ENCODE measurements around the gene CHD5. TPM values are rescaled to one million over a fixed set of nuclear protein-coding genes. Genes with fewer than 3 reads are reported as not detected.

The CHD5 gene
- polyA plus RNA-seq, 6 donors from 2014 or later, result not detected

DNA sequence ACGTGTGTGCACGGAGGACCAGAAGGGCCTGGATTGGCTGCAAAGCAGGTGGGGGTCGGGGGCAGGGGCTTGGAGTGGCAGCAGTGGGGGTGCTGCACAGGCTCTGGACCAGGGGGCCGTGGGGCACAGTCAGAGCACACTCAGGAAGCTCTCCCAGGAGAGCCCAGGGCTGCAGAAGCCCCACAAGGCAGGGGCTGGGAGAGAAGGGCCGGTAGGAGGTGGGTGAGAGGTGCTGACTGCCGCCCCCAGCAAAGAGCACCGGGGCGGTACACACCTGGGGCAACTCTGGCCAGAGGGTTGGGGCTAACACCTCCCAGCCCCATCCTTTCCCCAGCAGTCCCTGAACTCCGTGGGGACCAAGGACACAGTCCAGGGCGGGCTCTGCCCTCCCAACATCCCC lies 13.9 kb downstream of the CHD5 start:
- H3K4me3 Mint-ChIP-seq, result no peak overlapping the region
- ATAC-seq (ENCODE audit: low read depth in 2 of 2), result no peak

GRCh38 chr1:6165441-6165985 lies 14.6 kb downstream of the CHD5 start:
- H3K27ac Mint-ChIP-seq, result no peak overlapping the region
- ATAC-seq (ENCODE audit: low read depth in 2 of 2) (no peak), DNase-seq (no peak)
- peaks cover 4 to 48% (median 40%) of the 10 kb centered on the region in 3 donors for H3K27me3 Mint-ChIP-seq
- peaks cover 0 to 5% (median 3%) of the 10 kb centered on the region in 3 donors for H3K4me1 Mint-ChIP-seq
- no peaks in the 10 kb centered on the region for H3K36me3 Mint-ChIP-seq
- no peak overlapping the region for H3K4me3 Mint-ChIP-seq
- H3K9me3 Mint-ChIP-seq, result no peaks in the 10 kb centered on the region

More for the DNA sequence above, 13.9 kb downstream of the CHD5 start:
- DNase-seq, result no peak
- Mint-ChIP-seq H3K27ac (no peak overlapping the region), H3K4me1 (no peaks in the 10 kb centered on the region), H3K36me3 (no peaks in the 10 kb centered on the region), H3K27me3 (peaks cover 4 to 42% (median 35%) of the 10 kb centered on the region in 3 donors), H3K9me3 (no peaks in the 10 kb centered on the region)

GRCh38 chr1:6165027-6165426 lies 15.1 kb downstream of the CHD5 start:
- Mint-ChIP-seq H3K4me1 (peaks cover 0 to 5% (median 3%) of the 10 kb centered on the region in 3 donors), H3K27ac (no peak overlapping the region), H3K36me3 (no peaks in the 10 kb centered on the region), H3K9me3 (no peaks in the 10 kb centered on the region), H3K27me3 (peaks cover 4 to 50% (median 39%) of the 10 kb centered on the region in 3 donors), H3K4me3 (no peak overlapping the region)
- DNase-seq (no peak), ATAC-seq (ENCODE audit: low read depth in 2 of 2) (no peak)

DNA sequence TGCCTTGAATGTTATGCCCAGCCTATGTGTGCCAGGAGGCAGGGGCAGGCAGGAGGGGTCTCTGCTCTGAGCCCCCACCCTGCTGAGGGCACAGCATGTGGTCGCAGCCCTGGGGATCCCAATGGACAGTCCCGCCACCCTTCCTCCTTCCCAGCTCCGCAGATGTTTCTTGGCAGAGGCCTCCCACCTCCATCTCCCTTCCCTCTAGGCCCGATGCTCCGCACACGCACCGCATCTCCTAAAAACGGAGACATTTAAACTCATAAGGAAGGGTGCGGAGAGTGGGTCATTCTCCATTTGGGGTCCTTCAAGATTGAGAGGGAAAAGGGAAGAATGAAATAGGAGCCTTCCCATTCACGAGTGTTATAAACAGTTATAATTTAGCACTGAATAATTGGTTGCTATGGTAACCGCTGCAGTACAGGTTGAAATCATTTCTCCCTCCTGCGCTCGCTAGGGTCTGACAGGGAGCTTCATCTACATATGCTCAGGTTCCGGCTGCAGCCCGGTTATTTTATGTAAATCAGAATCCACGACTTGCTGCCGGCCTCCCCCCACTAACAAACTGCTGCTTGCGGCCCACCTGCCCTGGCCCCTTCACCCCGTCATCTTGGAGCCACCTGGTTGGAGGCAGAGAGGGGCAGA lies 16.0 kb downstream of the CHD5 start:
- H3K36me3 Mint-ChIP-seq, result peaks cover 0 to 8% of the 10 kb centered on the region in 2 donors
- no peak overlapping the region for H3K4me3 Mint-ChIP-seq
- no peak overlapping the region for H3K27ac Mint-ChIP-seq
- DNase-seq (no peak), ATAC-seq (ENCODE audit: low read depth in 2 of 2) (no peak)
- peaks cover 0 to 5% (median 3%) of the 10 kb centered on the region in 3 donors for H3K4me1 Mint-ChIP-seq
- no peaks in the 10 kb centered on the region for H3K9me3 Mint-ChIP-seq
- peaks cover 4 to 59% (median 38%) of the 10 kb centered on the region in 3 donors for H3K27me3 Mint-ChIP-seq

DNA sequence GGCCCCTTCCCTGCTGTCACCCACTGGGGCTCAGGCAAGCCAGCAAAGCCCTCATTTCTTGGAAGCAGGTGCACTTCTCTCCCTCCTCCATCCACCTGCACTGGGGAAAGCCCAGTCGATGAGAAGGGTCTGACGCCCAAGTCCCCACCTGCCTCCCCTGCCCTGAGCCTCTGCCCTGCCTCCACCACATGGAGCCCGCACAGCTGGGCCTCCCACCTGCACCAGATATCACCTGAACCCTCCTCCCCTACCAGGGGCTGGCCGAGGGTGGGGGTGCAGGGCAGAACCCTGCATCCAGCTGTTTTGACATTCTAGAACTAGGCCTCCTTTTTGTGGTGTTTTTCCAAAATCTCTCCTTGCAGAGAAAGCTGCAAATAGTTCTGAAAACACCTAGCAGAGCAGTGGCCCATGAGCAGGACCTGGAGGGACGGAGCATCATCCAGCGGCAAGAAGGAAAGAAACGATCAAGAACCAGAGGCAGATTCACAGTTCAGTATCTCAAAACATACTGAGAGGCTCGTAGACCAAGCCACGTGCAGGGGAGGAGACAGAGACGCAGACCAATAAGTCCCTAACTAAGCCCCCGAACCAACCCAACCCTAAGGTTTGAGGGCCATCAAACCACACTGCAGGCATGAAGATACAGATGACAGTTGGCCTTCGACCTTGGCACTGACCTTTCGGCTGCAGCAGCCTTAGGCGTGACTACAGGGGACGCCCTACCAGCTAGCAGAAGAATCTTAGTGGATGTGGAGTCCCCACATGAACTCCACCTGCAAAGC lies 16.7 kb downstream of the CHD5 start:
- DNase-seq (no peak), ATAC-seq (ENCODE audit: low read depth in 2 of 2) (no peak)
- Mint-ChIP-seq H3K36me3 (peaks cover 0 to 11% of the 10 kb centered on the region in 2 donors), H3K27me3 (peaks cover 4 to 61% (median 39%) of the 10 kb centered on the region in 3 donors), H3K27ac (no peak overlapping the region), H3K9me3 (no peaks in the 10 kb centered on the region), H3K4me3 (no peak overlapping the region), H3K4me1 (peaks cover 0 to 5% (median 3%) of the 10 kb centered on the region in 3 donors)

DNA sequence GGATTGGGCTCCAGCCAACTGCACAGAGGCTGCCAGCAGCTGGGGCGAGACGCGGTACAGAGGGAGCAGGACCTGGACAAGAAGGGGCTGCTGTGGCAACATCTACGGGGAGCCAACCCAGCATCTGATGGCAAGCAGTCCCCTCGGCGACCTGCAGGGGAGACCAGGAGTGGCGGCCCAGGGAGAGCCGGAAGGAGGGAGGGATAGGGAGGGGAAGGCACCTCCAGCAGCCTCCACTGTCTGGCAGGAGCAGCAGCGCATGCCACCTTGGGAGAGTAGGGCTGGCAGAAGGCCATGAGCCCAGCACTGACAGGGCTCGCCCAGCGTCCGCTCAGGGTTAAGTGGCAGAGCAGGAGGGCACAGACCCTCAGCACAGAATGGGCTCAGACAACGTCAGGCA lies 17.3 kb downstream of the CHD5 start:
- H3K9me3 Mint-ChIP-seq, result no peaks in the 10 kb centered on the region
- H3K4me3 Mint-ChIP-seq, result no peak overlapping the region
- no peak for ATAC-seq (ENCODE audit: low read depth in 2 of 2)
- peaks cover 7 to 62% (median 44%) of the 10 kb centered on the region in 3 donors for H3K27me3 Mint-ChIP-seq
- H3K4me1 Mint-ChIP-seq, result peaks cover 0 to 5% (median 3%) of the 10 kb centered on the region in 3 donors
- H3K27ac Mint-ChIP-seq, result no peak overlapping the region
- DNase-seq, result no peak
- peaks cover 0 to 11% of the 10 kb centered on the region in 2 donors for H3K36me3 Mint-ChIP-seq

GRCh38 chr1:6162341-6162740 lies 17.8 kb downstream of the CHD5 start:
- no peak for ATAC-seq (ENCODE audit: low read depth in 2 of 2)
- no peak for DNase-seq
- Mint-ChIP-seq H3K27ac (no peak overlapping the region), H3K4me1 (peaks cover 0 to 5% (median 3%) of the 10 kb centered on the region in 3 donors), H3K4me3 (no peak overlapping the region), H3K36me3 (peaks cover 0 to 11% of the 10 kb centered on the region in 2 donors), H3K27me3 (peaks cover 9 to 62% (median 49%) of the 10 kb centered on the region in 3 donors), H3K9me3 (no peaks in the 10 kb centered on the region)

DNA sequence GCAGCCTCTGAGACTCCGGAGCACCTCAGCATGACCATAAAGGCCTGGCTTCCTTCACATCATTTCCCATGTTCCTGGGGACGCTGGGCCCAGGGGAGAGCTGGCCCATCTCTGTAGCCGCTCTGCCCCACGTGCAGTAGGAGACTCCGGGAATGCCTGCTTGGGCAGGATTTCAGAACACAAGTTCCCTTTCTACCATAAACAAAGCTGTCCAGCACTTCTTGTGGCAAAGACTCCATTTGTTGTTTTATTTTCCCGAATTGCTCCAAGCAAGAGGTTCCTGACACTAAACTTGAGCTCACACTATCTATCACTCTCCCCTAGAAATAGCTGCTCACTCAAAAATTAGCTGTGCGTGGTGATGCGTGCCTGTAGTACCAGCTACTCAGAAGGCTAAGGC lies 21.9 kb downstream of the CHD5 start:
- peaks cover 5 to 37% (median 37%) of the 10 kb centered on the region in 3 donors for H3K27me3 Mint-ChIP-seq
- no peak overlapping the region for H3K4me3 Mint-ChIP-seq
- ATAC-seq (ENCODE audit: low read depth in 2 of 2), result no peak
- H3K27ac Mint-ChIP-seq, result no peak overlapping the region
- no peaks in the 10 kb centered on the region for H3K9me3 Mint-ChIP-seq
- H3K36me3 Mint-ChIP-seq, result peaks cover 0 to 11% of the 10 kb centered on the region in 2 donors
- H3K4me1 Mint-ChIP-seq, result peaks cover 0 to 5% (median 3%) of the 10 kb centered on the region in 3 donors
- DNase-seq, result no peak

GRCh38 chr1:6157528-6158174 lies 22.5 kb downstream of the CHD5 start:
- ATAC-seq (ENCODE audit: low read depth in 2 of 2) (no peak), DNase-seq (no peak)
- peaks cover 0 to 11% of the 10 kb centered on the region in 2 donors for H3K36me3 Mint-ChIP-seq
- H3K9me3 Mint-ChIP-seq, result no peaks in the 10 kb centered on the region
- H3K4me3 Mint-ChIP-seq, result no peak overlapping the region
- peaks cover 5 to 37% (median 37%) of the 10 kb centered on the region in 3 donors for H3K27me3 Mint-ChIP-seq
- H3K4me1 Mint-ChIP-seq, result peaks cover 0 to 5% (median 3%) of the 10 kb centered on the region in 3 donors
- H3K27ac Mint-ChIP-seq, result no peak overlapping the region

- ATAC-seq (ENCODE audit: low read depth in 2 of 2) (no peak), DNase-seq (no peak)
- peaks cover 0 to 11% of the 10 kb centered on the region in 2 donors for H3K36me3 Mint-ChIP-seq
- no peaks in the 10 kb centered on the region for H3K9me3 Mint-ChIP-seq
- no peak overlapping the region for H3K4me3 Mint-ChIP-seq
- peaks cover 0 to 5% (median 3%) of the 10 kb centered on the region in 3 donors for H3K4me1 Mint-ChIP-seq
- peaks cover 10 to 42% (median 37%) of the 10 kb centered on the region in 3 donors for H3K27me3 Mint-ChIP-seq
- no peak overlapping the region for H3K27ac Mint-ChIP-seq
Observed at GRCh38 chr1:6157132-6157527, 23.0 kb downstream of the CHD5 start.

- H3K9me3 Mint-ChIP-seq, result no peaks in the 10 kb centered on the region
- H3K27me3 Mint-ChIP-seq, result peaks cover 10 to 32% (median 31%) of the 10 kb centered on the region in 3 donors
- DNase-seq (no peak), ATAC-seq (ENCODE audit: low read depth in 2 of 2) (no peak)
- no peaks in the 10 kb centered on the region for H3K4me1 Mint-ChIP-seq
- H3K36me3 Mint-ChIP-seq, result peaks cover 0 to 15% of the 10 kb centered on the region in 2 donors
- H3K27ac Mint-ChIP-seq, result no peak overlapping the region
- no peak overlapping the region for H3K4me3 Mint-ChIP-seq
Observed at GRCh38 chr1:6154525-6155319, 25.4 kb downstream of the CHD5 start.

DNA sequence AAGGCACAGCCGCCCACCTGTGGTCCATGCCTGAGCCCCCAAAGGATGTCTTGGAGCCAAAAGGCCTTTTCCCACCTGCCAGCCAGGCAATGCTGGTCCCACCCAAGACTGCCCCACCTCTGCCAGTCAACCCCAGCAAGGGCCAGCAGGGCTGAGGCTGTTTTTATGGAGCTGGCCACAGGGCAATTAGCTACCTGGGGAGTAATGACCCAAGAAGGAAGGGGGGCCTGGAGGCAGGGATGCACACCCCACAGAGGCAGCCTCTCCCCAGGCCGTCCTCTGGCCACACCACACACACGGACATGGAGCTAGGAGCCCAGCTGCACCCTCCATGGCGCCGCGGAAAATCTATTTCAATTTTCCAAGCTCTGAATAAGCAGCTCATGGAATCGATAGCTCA lies 27.2 kb downstream of the CHD5 start:
- Mint-ChIP-seq H3K27ac (no peak overlapping the region), H3K4me1 (peaks cover 6 to 8% (median 7%) of the 10 kb centered on the region in 3 donors), H3K9me3 (no peaks in the 10 kb centered on the region), H3K4me3 (no peak overlapping the region), H3K36me3 (peaks cover 0 to 6% of the 10 kb centered on the region in 2 donors), H3K27me3 (peaks cover 12 to 26% (median 25%) of the 10 kb centered on the region in 3 donors)
- ATAC-seq (ENCODE audit: low read depth in 2 of 2) (no peak), DNase-seq (no peak)

All from naive B cell (primary cell).